ENCODE measurements around the gene SHQ1. TPM values are rescaled to one million over a fixed set of nuclear protein-coding genes. Genes with fewer than 3 reads are reported as not detected.

SHQ1 gene
- total and polyA plus RNA-seq, 9 of the 15 experiments (the other 6 are each of a cell fraction or from before 2014, with no cell fraction given), result 9.2 to 25.0 (median 14.1) TPM

DNA sequence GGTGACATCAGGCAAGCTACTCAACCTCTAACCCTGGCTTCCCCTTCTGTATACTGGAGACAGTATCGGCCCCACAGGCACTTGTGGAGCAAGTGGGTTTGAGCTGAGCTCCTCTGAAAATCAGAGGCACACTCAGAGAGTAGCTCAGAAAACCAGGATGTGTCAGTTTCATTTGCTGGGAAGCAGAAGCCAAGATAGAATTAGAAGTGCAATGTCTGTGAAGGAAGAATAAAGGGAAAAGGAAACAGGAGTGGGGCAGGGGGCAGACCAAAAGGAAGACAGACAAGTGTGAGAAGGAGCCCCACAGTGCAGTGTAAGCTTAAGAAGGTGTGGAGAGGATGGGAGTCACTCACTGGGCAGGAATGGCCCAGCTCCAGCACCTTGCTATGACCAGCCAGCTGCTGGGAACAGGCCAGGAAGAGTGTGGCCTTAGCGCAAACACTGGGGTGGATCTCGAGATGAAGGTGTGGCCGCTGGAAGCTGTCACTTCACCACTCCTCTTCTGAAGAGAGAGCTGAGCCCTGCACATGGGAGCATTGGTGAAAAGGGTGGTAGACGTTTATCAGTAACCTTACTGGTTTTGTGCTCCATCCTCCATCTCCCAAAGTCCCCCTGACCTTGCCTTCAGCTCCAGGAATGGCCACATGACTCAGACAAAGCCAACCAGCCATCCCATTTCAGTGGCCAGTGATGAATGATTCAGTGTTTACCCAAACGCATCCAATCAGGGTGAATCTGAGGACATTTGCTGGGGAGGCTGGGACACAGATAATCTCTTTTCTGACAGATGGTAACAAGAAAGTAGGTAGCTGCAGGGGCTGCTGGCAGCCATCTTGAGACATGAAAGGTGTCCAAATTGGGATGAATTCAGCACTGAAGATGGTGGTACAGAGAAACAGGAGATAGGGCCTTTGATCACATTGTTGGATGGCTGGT, 108.4 kb downstream of the SHQ1 start (continued):
- TF ChIP-seq, protein P1, sequence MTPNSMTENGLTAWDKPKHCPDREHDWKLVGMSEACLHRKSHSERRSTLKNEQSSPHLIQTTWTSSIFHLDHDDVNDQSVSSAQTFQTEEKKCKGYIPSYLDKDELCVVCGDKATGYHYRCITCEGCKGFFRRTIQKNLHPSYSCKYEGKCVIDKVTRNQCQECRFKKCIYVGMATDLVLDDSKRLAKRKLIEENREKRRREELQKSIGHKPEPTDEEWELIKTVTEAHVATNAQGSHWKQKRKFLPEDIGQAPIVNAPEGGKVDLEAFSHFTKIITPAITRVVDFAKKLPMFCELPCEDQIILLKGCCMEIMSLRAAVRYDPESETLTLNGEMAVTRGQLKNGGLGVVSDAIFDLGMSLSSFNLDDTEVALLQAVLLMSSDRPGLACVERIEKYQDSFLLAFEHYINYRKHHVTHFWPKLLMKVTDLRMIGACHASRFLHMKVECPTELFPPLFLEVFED (CRISPR knock-in tag; conservative IDR thresholded peaks at IDR 0.05), result no peak
- TF ChIP-seq KAT8 (IDR thresholded peaks at IDR 0.05; ENCODE audit: low read depth), result peak; percentile 31; the same call in 1 of the 2 replicates
- TF ChIP-seq MECOM (CRISPR knock-in tag; IDR thresholded peaks at IDR 0.05), result 0 out of 2 replicates have a peak, but pooled peaks have one; percentile 35
- TF ChIP-seq, protein P2, sequence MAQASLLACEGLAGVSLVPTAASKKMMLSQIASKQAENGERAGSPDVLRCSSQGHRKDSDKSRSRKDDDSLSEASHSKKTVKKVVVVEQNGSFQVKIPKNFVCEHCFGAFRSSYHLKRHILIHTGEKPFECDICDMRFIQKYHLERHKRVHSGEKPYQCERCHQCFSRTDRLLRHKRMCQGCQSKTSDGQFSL (CRISPR knock-in tag; IDR thresholded peaks at IDR 0.05), result no peak
- TF ChIP-seq, protein P2 (tag; IDR thresholded peaks at IDR 0.05), result no peak
- TF ChIP-seq RBM17 (IDR thresholded peaks at IDR 0.05; ENCODE audit: borderline replicate concordance, low read depth, low read length), result no peak
- 0 out of 2 replicates have a peak, but pooled peaks have one; percentile 8 for TF ChIP-seq MTA3 (IDR thresholded peaks at IDR 0.05; ENCODE audit: borderline replicate concordance)
- TF ChIP-seq FOXK2 (conservative IDR thresholded peaks at IDR 0.05 in 1 of 2, IDR thresholded peaks at IDR 0.05 in 1 of 2; ENCODE audit: low read depth in 2 of 2), result peak; percentile 73 to 79; a peak in 3 of 4 replicates
- TF ChIP-seq ZNF785 (CRISPR knock-in tag; IDR thresholded peaks at IDR 0.05), result no peak
- TF ChIP-seq FOXM1 (IDR thresholded peaks at IDR 0.05; ENCODE audit: low read depth), result 0 out of 2 replicates have a peak, but pooled peaks have one; percentile 12
- TF ChIP-seq FOXM1 (CRISPR knock-in tag; IDR thresholded peaks at IDR 0.05; ENCODE audit: low read depth), result no peak
- no peak for TF ChIP-seq SMC3 (conservative IDR thresholded peaks at IDR 0.05; ENCODE audit: insufficient read depth, low read depth, low read length)
- TF ChIP-seq POU5F1 (IDR thresholded peaks at IDR 0.05; ENCODE audit: borderline replicate concordance, low read depth, low read length, partially characterized antibody), result no peak
- TF ChIP-seq EGR1 (conservative IDR thresholded peaks at IDR 0.05), result no peak
- TF ChIP-seq, protein P3, sequence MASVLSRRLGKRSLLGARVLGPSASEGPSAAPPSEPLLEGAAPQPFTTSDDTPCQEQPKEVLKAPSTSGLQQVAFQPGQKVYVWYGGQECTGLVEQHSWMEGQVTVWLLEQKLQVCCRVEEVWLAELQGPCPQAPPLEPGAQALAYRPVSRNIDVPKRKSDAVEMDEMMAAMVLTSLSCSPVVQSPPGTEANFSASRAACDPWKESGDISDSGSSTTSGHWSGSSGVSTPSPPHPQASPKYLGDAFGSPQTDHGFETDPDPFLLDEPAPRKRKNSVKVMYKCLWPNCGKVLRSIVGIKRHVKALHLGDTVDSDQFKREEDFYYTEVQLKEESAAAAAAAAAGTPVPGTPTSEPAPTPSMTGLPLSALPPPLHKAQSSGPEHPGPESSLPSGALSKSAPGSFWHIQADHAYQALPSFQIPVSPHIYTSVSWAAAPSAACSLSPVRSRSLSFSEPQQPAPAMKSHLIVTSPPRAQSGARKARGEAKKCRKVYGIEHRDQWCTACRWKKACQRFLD (CRISPR knock-in tag; IDR thresholded peaks at IDR 0.05), result peak; percentile 58; the same call in 1 of the 2 replicates
- no peak for TF ChIP-seq RBM39 (optimal IDR thresholded peaks at IDR 0.05; ENCODE audit: low read depth, low read length)
- TF ChIP-seq RBBP5 (IDR thresholded peaks at IDR 0.05; ENCODE audit: borderline replicate concordance, insufficient read depth, low read length, poor library complexity, severe bottlenecking), result no peak
- TF ChIP-seq ARID1B (IDR thresholded peaks at IDR 0.05), result peak; percentile 62
- peak; percentile 47 for TF ChIP-seq CBFA2T2 (conservative IDR thresholded peaks at IDR 0.05)
- TF ChIP-seq NCOA4 (IDR thresholded peaks at IDR 0.05; ENCODE audit: partially characterized antibody), result no peak
- TF ChIP-seq TAL1 (IDR thresholded peaks at IDR 0.05), result peak; percentile 37; the same call in 1 of the 2 replicates
- TF ChIP-seq, protein P4, sequence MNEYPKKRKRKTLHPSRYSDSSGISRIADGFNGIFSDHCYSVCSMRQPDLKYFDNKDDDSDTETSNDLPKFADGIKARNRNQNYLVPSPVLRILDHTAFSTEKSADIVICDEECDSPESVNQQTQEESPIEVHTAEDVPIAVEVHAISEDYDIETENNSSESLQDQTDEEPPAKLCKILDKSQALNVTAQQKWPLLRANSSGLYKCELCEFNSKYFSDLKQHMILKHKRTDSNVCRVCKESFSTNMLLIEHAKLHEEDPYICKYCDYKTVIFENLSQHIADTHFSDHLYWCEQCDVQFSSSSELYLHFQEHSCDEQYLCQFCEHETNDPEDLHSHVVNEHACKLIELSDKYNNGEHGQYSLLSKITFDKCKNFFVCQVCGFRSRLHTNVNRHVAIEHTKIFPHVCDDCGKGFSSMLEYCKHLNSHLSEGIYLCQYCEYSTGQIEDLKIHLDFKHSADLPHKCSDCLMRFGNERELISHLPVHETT (CRISPR knock-in tag; conservative IDR thresholded peaks at IDR 0.05 in 1 of 2, IDR thresholded peaks at IDR 0.05 in 1 of 2), result peak in 1 of 2 experiments; percentile 47; a peak in 1 of 4 replicates
